HG02973 (cell line): ENCODE measurements around the gene LRRC74A.

Experiments used
- ATAC-seq: cut with Tn5 transposase; IDR thresholded peaks from one replicate; pipeline ENCODE4 v1.9.1; 2021; ENCODE audit warnings: moderate library complexity; ENCODE audit not compliant: unreplicated experiment

The LRRC74A gene

GRCh38 chr14:76808990-76809389, 17.2 kb upstream of the LRRC74A start:
- ATAC-seq: no peak

- ATAC-seq: no peak
Observed at GRCh38 chr14:76810525-76810924, 15.7 kb upstream of the LRRC74A start.

GRCh38 chr14:76810953-76811400, 15.2 kb upstream of the LRRC74A start:
- no peak for ATAC-seq

- no peak for ATAC-seq
Observed at GRCh38 chr14:76811561-76811960, 14.6 kb upstream of the LRRC74A start.

- peak; percentile 6 for ATAC-seq
Observed at GRCh38 chr14:76812093-76812421, 14.2 kb upstream of the LRRC74A start.

GRCh38 chr14:76812422-76813383, 13.5 kb upstream of the LRRC74A start, which contains the start of gene ANGEL1:
TSS of gene ANGEL1 (minus strand) at chr14:76812882. CDS start at chr14:76812827, 55 bp downstream.
- peak; percentile 78 for ATAC-seq

GRCh38 chr14:76814726-76815645, 11.2 kb upstream of the LRRC74A start:
- no peak for ATAC-seq

GRCh38 chr14:76820700-76821099, 5.5 kb upstream of the LRRC74A start:
- no peak for ATAC-seq

GRCh38 chr14:76827696-76828296, 1.6 kb downstream of the LRRC74A start:
- ATAC-seq: no peak

GRCh38 chr14:76828339-76829012, 2.3 kb downstream of the LRRC74A start:
- no peak for ATAC-seq

GRCh38 chr14:76829013-76829365, 2.8 kb downstream of the LRRC74A start:
- no peak for ATAC-seq

GRCh38 chr14:76829650-76830421, 3.6 kb downstream of the LRRC74A start:
- ATAC-seq: no peak

- no peak for ATAC-seq
Observed at GRCh38 chr14:76830556-76830955, 4.3 kb downstream of the LRRC74A start.

- ATAC-seq: no peak
Observed at GRCh38 chr14:76832503-76832988, 6.3 kb downstream of the LRRC74A start.

- ATAC-seq: no peak
Observed at GRCh38 chr14:76833011-76833410, 6.8 kb downstream of the LRRC74A start.

- ATAC-seq: no peak
Observed at GRCh38 chr14:76834241-76834661, 8.0 kb downstream of the LRRC74A start.

GRCh38 chr14:76836029-76836630, 9.9 kb downstream of the LRRC74A start:
- ATAC-seq: no peak

GRCh38 chr14:76837524-76837923, 11.3 kb downstream of the LRRC74A start:
- ATAC-seq: no peak

- no peak for ATAC-seq
Observed at GRCh38 chr14:76842414-76842813, 16.2 kb downstream of the LRRC74A start.
